Spinal cord (tissue), 10 donors: ENCODE results near the gene TMEM119. TPM values are rescaled to one million over a fixed set of nuclear protein-coding genes. Genes with fewer than 3 reads are reported as not detected.

Experiments used
- DNase-seq, 6 donors: peaks; one replicate each; pipeline versions ENCODE4 v3.0.0 to v3.0.0-alpha.2; 2013 to 2015; ENCODE audit warnings: low spot score in 6 of 6, low read depth in 4 of 6
- H3K27ac ChIP-seq: one replicate; pipeline ENCODE4 v1.5.1; 2013; ENCODE audit warnings: low read depth, low read length, control low read depth
- H3K27me3 ChIP-seq: one replicate; pipeline ENCODE4 v1.6.1; 2013; ENCODE audit warnings: low read length; ENCODE audit not compliant: control insufficient read depth, insufficient read depth
- H3K36me3 ChIP-seq: one replicate; pipeline ENCODE4 v1.6.1; 2013; ENCODE audit warnings: low read length; ENCODE audit not compliant: control insufficient read depth, insufficient read depth
- H3K4me1 ChIP-seq: one replicate; pipeline ENCODE4 v1.6.1; 2013; ENCODE audit warnings: low read length; ENCODE audit not compliant: control insufficient read depth, insufficient read depth
- H3K4me3 ChIP-seq: one replicate; pipeline ENCODE4 v1.5.1; 2013; ENCODE audit warnings: low read depth, low read length, control low read depth
- H3K9me3 ChIP-seq: one replicate; pipeline ENCODE4 v1.6.1; 2013; ENCODE audit warnings: low read length; ENCODE audit not compliant: control insufficient read depth, insufficient read depth
- WGBS: methylation state at CpG from one replicate; pipeline ENCODE4 v1.1.5; 2013; ENCODE audit warnings: missing lambda C conversion rate; ENCODE audit not compliant: insufficient coverage; 5-methylcytosine and 5-hydroxymethylcytosine counted together
- polyA plus RNA-seq, 2 donors: library from polyadenylated mRNA; unstranded; fragments of 120-200 nt; gene quantifications; one replicate each; pipeline ENCODE4 v1.2.1, GENCODE V29; 2013; ENCODE audit not compliant: insufficient read length in 2 of 2
- total RNA-seq, 2 donors: library from RNA; depleted of rRNA in 1 of 2; stranded (reverse); fragments of 120-200 nt in 1 of 2; fragments of >200 nt in 1 of 2; gene quantifications; one replicate each; pipeline versions ENCODE4 v1.2.3 to v1.2.4, GENCODE V29; 2013 to 2014
- donor health status: healthy.

The TMEM119 gene
- total and polyA plus RNA-seq, 4 donors = 10.8 to 14.9 (median 12.1) TPM

GRCh38 chr12:108585864-108586263, 12.0 kb downstream of the TMEM119 start:
- no peak for DNase-seq
- 100% methylated on average over 1 of the region's 4 CpGs for WGBS
- Histone ChIP-seq H3K4me3 (no peak overlapping the region), H3K27ac (no peak overlapping the region), H3K27me3 (no peaks in the 10 kb centered on the region), H3K4me1 (peaks cover 19% of the 10 kb centered on the region), H3K9me3 (no peaks in the 10 kb centered on the region), H3K36me3 (no peaks in the 10 kb centered on the region)

- no peak overlapping the region for H3K4me3 ChIP-seq
- no peaks in the 10 kb centered on the region for H3K27me3 ChIP-seq
- no peaks in the 10 kb centered on the region for H3K36me3 ChIP-seq
- DNase-seq = no peak
- H3K4me1 ChIP-seq = peaks cover 15% of the 10 kb centered on the region
- H3K9me3 ChIP-seq = no peaks in the 10 kb centered on the region
- no peak overlapping the region for H3K27ac ChIP-seq
- whole genome bisulfite sequencing = 75% methylated on average over 1 of the region's 3 CpGs
Observed at GRCh38 chr12:108584456-108585065, 13.3 kb downstream of the TMEM119 start.

- Histone ChIP-seq H3K4me1 (peaks cover 10% of the 10 kb centered on the region), H3K9me3 (no peaks in the 10 kb centered on the region), H3K36me3 (no peaks in the 10 kb centered on the region), H3K27me3 (no peaks in the 10 kb centered on the region), H3K27ac (no peak overlapping the region), H3K4me3 (no peak overlapping the region)
- WGBS = 35% methylated on average over 7 of the region's 7 CpGs
- no peak for DNase-seq
Observed at GRCh38 chr12:108583991-108584390, 13.9 kb downstream of the TMEM119 start.

- Histone ChIP-seq H3K9me3 (no peaks in the 10 kb centered on the region), H3K4me1 (peaks cover 5% of the 10 kb centered on the region), H3K4me3 (no peak overlapping the region), H3K36me3 (no peaks in the 10 kb centered on the region), H3K27ac (no peak overlapping the region), H3K27me3 (no peaks in the 10 kb centered on the region)
- 78% methylated on average over 7 of the region's 10 CpGs for WGBS
- no peak for DNase-seq
Observed at GRCh38 chr12:108582978-108583770, 14.7 kb downstream of the TMEM119 start.

- no peak overlapping the region for H3K27ac ChIP-seq
- 94% methylated on average over 9 of the region's 9 CpGs for WGBS
- H3K4me3 ChIP-seq = no peak overlapping the region
- H3K36me3 ChIP-seq = no peaks in the 10 kb centered on the region
- no peaks in the 10 kb centered on the region for H3K9me3 ChIP-seq
- no peak for DNase-seq
- peaks cover under 1% of the 10 kb centered on the region for H3K4me1 ChIP-seq
- no peaks in the 10 kb centered on the region for H3K27me3 ChIP-seq
Observed at GRCh38 chr12:108582509-108582908, 15.4 kb downstream of the TMEM119 start.

GRCh38 chr12:108581311-108582227, 16.3 kb downstream of the TMEM119 start:
- Histone ChIP-seq H3K27ac (no peak overlapping the region), H3K4me1 (no peaks in the 10 kb centered on the region), H3K4me3 (no peak overlapping the region), H3K9me3 (no peaks in the 10 kb centered on the region), H3K36me3 (no peaks in the 10 kb centered on the region), H3K27me3 (no peaks in the 10 kb centered on the region)
- DNase-seq = peak in 1 of 6 donors; percentile 12
- WGBS = 64% methylated on average over 30 of the region's 33 CpGs

- Histone ChIP-seq H3K4me3 (no peak overlapping the region), H3K9me3 (no peaks in the 10 kb centered on the region), H3K27ac (no peak overlapping the region), H3K4me1 (no peaks in the 10 kb centered on the region), H3K36me3 (no peaks in the 10 kb centered on the region), H3K27me3 (no peaks in the 10 kb centered on the region)
- DNase-seq = no peak
- WGBS = 58% methylated on average over 3 of the region's 3 CpGs
Observed at GRCh38 chr12:108580531-108580930, 17.4 kb downstream of the TMEM119 start.

- no peak overlapping the region for H3K27ac ChIP-seq
- H3K4me3 ChIP-seq = no peak overlapping the region
- no peak for DNase-seq
- H3K27me3 ChIP-seq = no peaks in the 10 kb centered on the region
- no peaks in the 10 kb centered on the region for H3K36me3 ChIP-seq
- 100% methylated on average over 3 of the region's 3 CpGs for WGBS
- no peaks in the 10 kb centered on the region for H3K4me1 ChIP-seq
- no peaks in the 10 kb centered on the region for H3K9me3 ChIP-seq
Observed at GRCh38 chr12:108578813-108579212, 19.1 kb downstream of the TMEM119 start.

GRCh38 chr12:108578264-108578663, 19.6 kb downstream of the TMEM119 start:
- H3K4me1 ChIP-seq = no peaks in the 10 kb centered on the region
- no peak for DNase-seq
- WGBS = 100% methylated on average over 2 of the region's 2 CpGs

More at GRCh38 chr12:108578264-108578663, 19.6 kb downstream of the TMEM119 start:
- Histone ChIP-seq H3K27me3 (no peaks in the 10 kb centered on the region), H3K9me3 (no peaks in the 10 kb centered on the region), H3K27ac (no peak overlapping the region), H3K4me3 (no peak overlapping the region), H3K36me3 (no peaks in the 10 kb centered on the region)
